GM12892 (cell line): ENCODE results near the gene PIK3CB.
"Not testable (repeated sequence)": the region's sequence is repeated elsewhere in the genome, so short reads cannot be mapped to it uniquely, and the experiment has no call there.

Experiments
- DNase-seq: peaks from one replicate; pipeline ENCODE4 v3.0.0; 2011; ENCODE audit not compliant: insufficient read length
- FAIRE-seq: peaks from 2 replicates; lab custom pipeline; 2011; peaks lifted over from hg19 to GRCh38; lab: Jason Lieb, UNC
- POLR2A ChIP-seq: IDR thresholded peaks from 2 replicates; pipeline ENCODE4 v1.6.1; 2011; ENCODE audit warnings: low read depth, low read length, control low read depth
- POLR2AphosphoS5 ChIP-seq: IDR thresholded peaks from 2 replicates; pipeline ENCODE4 v1.6.1; 2011; ENCODE audit warnings: low read depth, low read length, control low read depth
- TAF1 ChIP-seq: IDR thresholded peaks from 2 replicates; pipeline ENCODE4 v1.6.1; 2011; ENCODE audit warnings: low read depth, mild to moderate bottlenecking, control low read depth, low read length, borderline replicate concordance

Gene PIK3CB

DNA sequence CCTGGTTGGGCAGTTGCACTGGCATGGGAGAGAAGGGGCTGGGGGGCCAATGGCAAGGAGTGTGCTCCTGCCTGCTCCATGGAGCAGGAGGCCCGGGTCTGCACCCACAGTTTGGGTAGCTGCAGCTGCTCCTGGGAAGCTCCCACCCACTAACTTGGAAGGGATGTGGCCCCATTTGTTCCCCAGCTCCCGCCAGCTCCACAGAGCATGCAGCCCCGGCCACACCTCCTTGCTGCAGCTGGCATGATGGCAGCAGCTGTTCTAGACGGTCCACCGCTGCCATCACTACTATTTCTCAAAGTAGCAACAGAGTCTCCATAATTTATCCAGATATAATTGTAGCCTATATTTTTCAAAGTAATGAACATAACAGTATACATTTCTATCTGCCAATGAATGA lies 65.8 kb downstream of the PIK3CB start:
- TF ChIP-seq POLR2AphosphoS5 (no peak), POLR2A (no peak), TAF1 (no peak)

DNA sequence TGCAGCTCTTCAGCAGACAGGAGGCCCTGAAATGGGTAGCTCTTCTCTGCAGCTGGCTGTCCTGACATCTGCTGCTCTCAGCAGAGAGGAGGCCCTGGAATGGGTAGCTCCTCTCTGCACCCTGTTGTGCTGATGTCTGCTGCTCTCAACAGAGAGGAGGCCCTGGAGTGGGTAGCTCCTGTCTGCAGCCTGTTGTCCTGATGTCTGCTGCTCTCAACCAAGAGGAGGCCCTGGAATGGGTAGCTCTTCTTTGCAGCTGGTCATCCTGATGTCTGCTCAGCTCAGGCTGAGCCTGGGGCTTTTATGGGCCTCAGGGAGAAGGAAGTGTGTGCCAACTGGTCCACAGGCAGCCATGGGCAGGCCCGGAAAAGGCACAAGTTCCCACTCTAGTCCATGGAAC lies 66.6 kb downstream of the PIK3CB start:
- FAIRE-seq (no peak), DNase-seq (no peak)
- TF ChIP-seq POLR2A: no peak

More for the DNA sequence above, 65.8 kb downstream of the PIK3CB start:
- DNase-seq: no peak
- FAIRE-seq: no peak

DNA sequence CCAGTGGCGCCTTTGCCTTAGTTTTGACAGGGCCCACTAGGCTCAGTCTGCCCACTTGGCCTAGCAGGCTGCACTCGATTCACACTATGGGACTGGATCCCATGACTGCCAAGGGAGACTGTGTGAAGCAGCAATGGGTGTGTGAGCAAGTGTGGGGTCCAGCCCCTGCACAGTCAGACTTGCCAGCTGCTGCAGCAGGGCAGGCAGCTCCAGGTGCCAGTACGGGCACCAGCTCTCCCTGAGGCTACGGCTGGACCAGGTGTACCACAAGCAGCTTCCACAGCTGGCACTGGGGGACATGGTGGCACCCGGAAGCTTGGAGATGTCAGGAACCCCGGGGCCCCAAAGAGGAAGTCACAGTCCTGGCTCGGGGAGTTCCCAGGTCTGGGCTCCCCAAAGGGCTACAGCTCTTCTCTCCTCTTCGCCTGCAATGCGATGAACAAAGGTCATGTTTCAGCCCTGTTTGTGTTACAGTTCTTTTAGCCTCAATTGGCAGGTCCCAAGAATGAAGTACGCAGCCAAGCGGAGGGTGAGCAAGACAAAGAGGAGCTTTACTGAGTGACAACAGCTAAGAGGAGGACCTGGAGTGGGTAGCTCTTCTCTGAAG lies 67.1 kb downstream of the PIK3CB start:
- TF ChIP-seq POLR2AphosphoS5 (no peak), TAF1 (no peak)
- FAIRE-seq: no peak
- DNase-seq: no peak

DNA sequence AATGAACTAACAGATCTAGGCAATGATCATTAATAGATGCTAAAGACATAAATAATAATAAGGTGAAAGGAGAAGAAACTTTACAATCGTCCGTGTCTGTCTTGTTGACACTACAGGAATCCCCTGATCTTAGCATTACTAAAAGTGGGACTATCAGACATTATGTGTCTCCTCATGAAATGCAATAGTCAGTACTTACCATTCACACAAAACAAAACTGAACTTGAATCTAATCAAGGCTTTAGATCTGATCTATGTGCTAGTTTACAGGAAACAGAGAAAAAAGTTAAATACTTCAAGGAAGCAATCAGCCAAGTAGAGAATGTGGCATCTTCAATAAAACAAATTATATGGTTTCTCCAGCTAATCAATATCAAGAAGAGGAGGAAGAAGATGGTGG lies 73.7 kb downstream of the PIK3CB start:
- DNase-seq (no peak), FAIRE-seq (no peak)
- TF ChIP-seq TAF1: no peak
- TF ChIP-seq POLR2AphosphoS5: no peak
- no peak for TF ChIP-seq POLR2A

DNA sequence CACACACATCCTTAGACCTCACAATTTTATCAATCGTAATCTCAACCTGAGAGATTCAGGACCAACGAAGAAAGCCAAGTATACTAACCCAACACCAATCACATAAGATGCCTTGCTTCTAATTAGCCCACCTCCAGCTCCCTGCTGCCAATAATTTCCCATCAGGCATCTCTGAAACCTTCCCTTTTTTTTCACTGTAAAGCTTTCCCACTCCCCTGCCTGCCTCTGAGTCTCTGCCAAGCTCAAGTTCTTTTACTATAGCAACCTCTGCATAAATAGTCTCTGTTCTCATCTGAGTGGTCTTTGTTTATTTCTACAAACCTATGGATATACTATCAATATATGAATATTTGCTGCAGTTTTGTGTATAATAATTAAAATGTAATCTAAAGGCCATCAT lies 86.5 kb downstream of the PIK3CB start:
- FAIRE-seq (no peak), DNase-seq (no peak)
- TF ChIP-seq POLR2A (no peak), POLR2AphosphoS5 (no peak), TAF1 (no peak)

DNA sequence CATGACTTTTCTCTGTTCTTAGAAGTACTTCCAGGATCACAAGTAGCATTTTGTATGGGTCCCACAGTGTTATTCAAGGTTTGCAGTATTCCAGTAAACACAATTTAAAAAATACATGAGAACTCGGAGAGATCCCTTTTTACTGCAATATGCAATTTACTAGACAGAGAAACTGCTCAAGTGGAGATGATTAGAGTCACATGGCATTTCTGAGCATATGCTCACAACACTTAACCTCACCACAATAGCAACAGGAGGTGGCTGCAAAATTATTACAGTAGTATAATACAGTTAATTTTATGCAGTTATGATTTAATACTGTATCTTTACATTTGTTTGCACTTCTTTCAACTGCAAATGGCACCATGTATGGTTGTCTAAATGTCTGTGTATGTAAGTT lies 87.5 kb downstream of the PIK3CB start:
- TF ChIP-seq TAF1 (no peak), POLR2A (no peak), POLR2AphosphoS5 (no peak)
- FAIRE-seq (no peak), DNase-seq (no peak)

DNA sequence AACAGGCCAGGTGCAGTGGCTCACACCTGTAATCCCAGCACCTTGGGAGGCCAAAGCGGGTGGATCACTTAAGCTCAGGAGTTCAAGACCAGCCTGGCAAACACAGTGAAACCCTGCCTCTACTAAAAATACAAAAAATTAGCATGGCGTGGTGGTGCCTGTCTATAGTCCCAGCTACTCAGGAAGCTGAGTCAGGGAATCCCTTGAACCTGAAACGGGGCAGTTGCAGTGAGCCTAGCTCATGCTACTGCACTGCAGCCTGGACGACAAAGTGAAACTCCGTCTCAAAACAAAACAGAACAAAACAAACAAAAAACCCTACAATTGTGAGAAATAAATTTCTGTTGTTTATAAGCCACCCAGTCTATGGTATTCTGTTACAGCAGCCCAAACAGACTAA lies 94.7 kb downstream of the PIK3CB start:
- FAIRE-seq (no peak), DNase-seq (no peak)
- TF ChIP-seq POLR2A (no peak), POLR2AphosphoS5 (no peak), TAF1 (no peak)

DNA sequence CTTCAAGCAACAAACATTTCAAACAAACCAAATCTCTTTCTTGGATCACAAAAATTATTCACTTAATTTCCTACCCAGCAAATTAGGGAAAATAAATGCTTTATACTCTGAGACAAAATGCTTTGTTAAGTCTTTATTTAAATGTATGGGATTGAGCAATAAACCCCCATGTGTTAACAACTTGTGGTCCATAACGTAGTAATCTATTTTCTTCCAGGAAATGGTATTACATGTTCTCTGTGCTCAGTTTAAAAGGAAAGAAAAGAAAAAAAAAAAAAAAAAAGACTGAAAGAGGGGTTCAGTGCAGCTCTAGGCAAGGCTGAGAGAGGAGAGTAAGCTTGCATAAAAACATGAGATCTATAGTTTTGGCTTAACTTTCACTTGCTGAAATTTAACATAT lies 102.3 kb downstream of the PIK3CB start:
- TF ChIP-seq TAF1 (no peak), POLR2A (no peak)
- FAIRE-seq (no peak), DNase-seq (no peak)

DNA sequence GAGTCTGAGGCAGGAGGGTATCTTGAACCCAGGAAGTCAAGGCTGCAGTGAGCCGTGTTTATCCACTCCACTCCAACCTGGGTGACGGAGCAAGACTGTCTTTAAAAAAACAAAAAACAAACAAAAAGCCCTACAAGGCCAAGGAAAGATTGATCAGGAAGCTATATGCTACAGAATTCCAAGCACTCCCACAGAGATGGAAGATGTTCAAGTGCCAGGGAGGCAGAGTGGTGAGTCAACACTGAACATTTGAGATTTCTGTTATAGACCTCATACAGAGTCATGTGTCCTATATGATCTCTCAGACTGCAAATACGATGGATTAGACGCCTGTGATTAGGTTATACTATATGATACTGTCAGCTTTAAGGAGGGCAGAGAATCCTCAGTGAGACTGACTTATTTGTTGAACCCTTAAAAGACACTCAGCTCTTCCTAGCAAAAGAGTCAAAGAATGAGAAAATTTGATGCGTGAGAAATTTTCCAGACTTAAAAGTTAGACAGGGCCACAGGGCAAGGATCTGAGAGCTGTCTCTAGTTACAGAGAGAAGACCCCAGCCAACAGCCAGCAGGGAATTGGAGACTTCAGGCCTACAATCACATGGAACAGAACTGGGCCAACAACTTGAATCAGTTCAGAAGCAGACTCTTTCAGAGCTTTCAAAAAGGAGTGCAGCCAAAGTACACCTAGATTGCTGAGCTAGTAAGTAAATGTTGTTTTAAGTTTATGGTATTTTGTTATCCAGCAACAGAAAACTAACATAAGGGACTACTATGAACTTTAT lies 107.6 kb downstream of the PIK3CB start:
- FAIRE-seq (no peak), DNase-seq (no peak)

DNA sequence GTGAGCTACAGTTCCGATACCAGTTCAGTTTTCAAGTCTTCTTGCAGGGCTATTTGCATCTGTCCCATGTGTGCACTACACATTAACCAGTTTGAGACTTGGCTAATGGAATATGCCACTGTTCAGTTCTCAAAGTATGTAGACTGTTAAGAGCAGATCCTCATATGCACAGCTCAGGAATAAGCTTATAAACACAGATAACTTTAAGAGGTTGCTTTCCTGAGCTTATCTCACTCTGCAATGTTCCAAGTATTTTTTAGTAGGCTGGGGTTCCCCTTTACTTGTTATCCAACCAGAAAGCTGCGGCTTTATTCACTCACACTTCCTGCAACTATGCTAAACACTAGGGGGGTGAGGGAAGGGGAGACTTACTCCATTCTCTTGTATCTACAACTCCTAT lies 108.7 kb downstream of the PIK3CB start:
- DNase-seq, FAIRE-seq: not testable (repeated sequence)

More for the DNA sequence above, 107.6 kb downstream of the PIK3CB start:
- TF ChIP-seq POLR2A: no peak

DNA sequence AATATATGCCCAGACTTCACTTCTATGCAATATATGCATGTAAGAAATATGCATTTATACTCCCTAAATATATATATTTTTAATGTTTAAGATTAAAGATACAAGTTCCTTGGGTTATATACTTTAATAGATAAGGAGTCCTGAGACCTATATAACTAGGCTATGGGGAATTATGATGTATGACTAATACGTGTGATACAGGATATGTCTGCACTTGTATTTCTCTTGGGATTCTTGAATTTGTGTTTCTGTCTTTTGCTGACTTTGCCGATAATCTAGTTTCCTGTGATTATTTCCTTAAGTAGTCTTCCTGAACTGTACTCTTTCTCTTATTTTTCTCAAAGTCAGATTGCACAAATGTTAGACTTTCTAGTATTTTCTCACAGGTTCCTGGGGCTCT lies 109.6 kb downstream of the PIK3CB start:
- FAIRE-seq (no peak), DNase-seq (no peak)
- TF ChIP-seq POLR2AphosphoS5 (no peak), POLR2A (no peak), TAF1 (no peak)

DNA sequence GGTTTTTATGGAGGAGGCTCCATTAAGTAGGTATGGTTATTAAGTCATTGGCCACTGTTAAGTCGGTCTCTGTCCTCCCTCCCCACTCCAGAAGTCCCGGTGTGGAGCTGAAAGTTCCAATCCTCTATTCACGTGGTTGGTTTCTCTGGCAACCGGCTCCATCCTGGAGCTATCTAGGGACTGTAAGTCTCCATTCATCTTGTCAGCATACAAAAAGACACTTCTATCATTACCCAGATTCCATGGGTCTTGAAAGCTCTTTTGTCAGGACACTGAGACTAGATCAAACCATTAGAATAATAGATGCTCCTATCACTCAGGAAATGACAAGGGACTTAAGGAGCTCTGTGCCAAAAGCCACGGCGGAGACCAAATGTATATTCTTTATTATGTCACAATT lies 110.3 kb downstream of the PIK3CB start:
- no peak for FAIRE-seq
- TF ChIP-seq POLR2A: no peak
- TF ChIP-seq POLR2AphosphoS5: no peak
- no peak for TF ChIP-seq TAF1
- DNase-seq: no peak
